ENCODE data around the gene DAPK3. TPM values are rescaled to one million over a fixed set of nuclear protein-coding genes. Genes with fewer than 3 reads are reported as not detected.
A peak's percentile ranks its signal among the peaks of the same experiment; 100 is the strongest.
"Not testable (repeated sequence)": the region's sequence is repeated elsewhere in the genome, so short reads cannot be mapped to it uniquely, and the experiment has no call there.

DAPK3 gene
- total RNA-seq, 1 experiment from 2014 or later: 121 TPM

DNA sequence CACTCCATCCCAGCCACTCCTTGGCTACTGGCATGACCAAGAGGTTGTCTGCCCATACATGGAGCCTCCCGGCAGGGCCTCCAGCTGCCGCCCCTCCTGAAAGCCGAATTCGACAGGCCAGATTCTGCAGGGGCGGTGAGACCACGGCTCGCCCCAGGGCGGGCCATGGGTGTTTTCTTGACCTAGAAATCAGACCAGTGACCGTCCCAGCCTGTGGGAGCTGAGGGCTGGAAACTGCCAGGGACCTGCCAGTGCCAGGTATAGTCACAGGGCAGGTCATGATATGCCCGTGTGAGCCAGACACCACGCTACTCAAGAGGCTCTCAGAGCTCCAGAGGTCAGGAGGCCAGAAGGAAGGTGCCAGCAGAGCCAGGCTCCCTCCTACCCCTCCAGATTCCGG is 16.8 kb downstream of the DAPK3 start:
- no peaks in the 10 kb centered on the region for H3K9me3 Mint-ChIP-seq
- H3K36me3 Mint-ChIP-seq (ENCODE audit: insufficient read depth in 1 of 3, low read depth in 3 of 3): peaks cover 0 to 18% (median 4%) of the 10 kb centered on the region in 3 experiments; a peak in 5 of 7 replicates
- no peak for TF ChIP-seq CTCF (conservative IDR thresholded peaks at IDR 0.05)
- H3K4me3 Mint-ChIP-seq: no peak overlapping the region
- H3K27ac Mint-ChIP-seq: no peak overlapping the region
- H2BK5ac ChIP-seq (ENCODE audit: insufficient read length, low read length): no peak overlapping the region
- H3K4me2 ChIP-seq (ENCODE audit: insufficient read depth, insufficient read length, low read length): no peak overlapping the region
- no peak overlapping the region for H3K56ac ChIP-seq (ENCODE audit: insufficient read length, low read depth, low read length)
- no peaks in the 10 kb centered on the region for H4K20me1 ChIP-seq (ENCODE audit: control insufficient read depth, insufficient read depth, insufficient read length)
- H3K18ac ChIP-seq (ENCODE audit: insufficient read length, low read depth, low read length): no peak overlapping the region
- no peak overlapping the region for H3K9ac ChIP-seq (ENCODE audit: extremely low read depth, insufficient read length, low read length)
- no peaks in the 10 kb centered on the region for H3K4me1 ChIP-seq (ENCODE audit: insufficient read depth, low read length)
- no peak overlapping the region for H4K8ac ChIP-seq (replicated peaks; ENCODE audit: insufficient read length, low read depth, low read length)
- H2BK12ac ChIP-seq (ENCODE audit: insufficient read length, low read depth, low read length): no peak overlapping the region
- no peak overlapping the region for H3T11ph ChIP-seq (ENCODE audit: low read length)
- H3K4me1 Mint-ChIP-seq: peaks cover 3 to 17% of the 10 kb centered on the region in 2 experiments; a peak in 3 of 4 replicates
- H3K14ac ChIP-seq (ENCODE audit: insufficient read depth, low read length): no peak overlapping the region
- no peak overlapping the region for H3K4ac ChIP-seq (ENCODE audit: low read depth, low read length)
- no peak overlapping the region for H3K23ac ChIP-seq (ENCODE audit: insufficient read length, low read depth, low read length)
- H2AK5ac ChIP-seq (ENCODE audit: insufficient read length, low read length): no peak overlapping the region
- no peak overlapping the region for H2BK20ac ChIP-seq (ENCODE audit: low read depth, low read length, poor library complexity, severe bottlenecking)
- H2AFZ ChIP-seq (ENCODE audit: low read length): no peak overlapping the region
- H3K9me3 ChIP-seq (ENCODE audit: control insufficient read depth, low read depth, low read length): no peaks in the 10 kb centered on the region
- no peak overlapping the region for H4K91ac ChIP-seq (ENCODE audit: insufficient read length, low read depth, low read length)
- WGBS (ENCODE audit: extremely low coverage, insufficient read length, low lambda C conversion rate): no CpG with 5 or more reads among the region's 12 CpGs
- H3K79me1 ChIP-seq (ENCODE audit: insufficient read depth, low read depth, low read length, poor library complexity, severe bottlenecking): no peaks in the 10 kb centered on the region
- H4K5ac ChIP-seq (ENCODE audit: insufficient read length, low read depth, low read length): no peak overlapping the region
- DNase-seq: no peak
- H2BK15ac ChIP-seq (ENCODE audit: low read depth, low read length): no peak overlapping the region
- H3K27ac ChIP-seq (ENCODE audit: insufficient read length, low read depth, low read length): no peak overlapping the region
- no peak overlapping the region for H2BK120ac ChIP-seq (ENCODE audit: low read depth, low read length, poor library complexity, severe bottlenecking)
- H3K79me2 ChIP-seq (ENCODE audit: insufficient read depth, low read length): no peaks in the 10 kb centered on the region
- no peaks in the 10 kb centered on the region for H3K27me3 Mint-ChIP-seq (ENCODE audit: low read depth)
- H3K23me2 ChIP-seq (ENCODE audit: insufficient read length, low read depth, low read length, poor library complexity, severe bottlenecking): no peaks in the 10 kb centered on the region
- no peaks in the 10 kb centered on the region for H3K27me3 ChIP-seq (ENCODE audit: insufficient read depth, low read length)

DNA sequence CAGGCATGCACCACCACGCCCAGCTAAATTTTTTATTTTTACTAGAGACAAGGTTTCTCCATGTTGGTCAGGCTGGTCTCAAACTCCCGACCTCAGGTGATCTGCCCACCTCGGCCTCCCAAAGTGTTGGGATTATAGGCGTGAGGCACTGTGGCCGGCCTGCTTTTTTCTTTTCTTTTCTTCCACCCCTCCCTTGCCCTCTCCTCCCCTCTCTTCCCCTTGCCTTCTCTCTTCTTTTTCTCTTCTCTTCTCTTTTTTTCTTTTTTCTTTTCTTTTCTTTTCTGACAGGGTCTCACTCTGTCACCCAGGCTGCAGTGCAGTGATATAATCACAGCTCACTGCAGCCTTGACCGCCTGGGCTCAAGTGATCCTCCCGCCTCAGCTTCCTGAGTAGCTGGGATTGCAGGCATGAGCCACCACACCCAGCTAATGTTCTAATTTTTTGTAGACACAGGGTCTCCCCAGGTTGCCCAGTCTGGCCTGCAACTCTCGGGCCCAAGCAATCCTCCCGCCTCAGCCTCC is 18.1 kb downstream of the DAPK3 start:
- no CpG with 5 or more reads among the region's 9 CpGs for WGBS (ENCODE audit: extremely low coverage, insufficient read length, low lambda C conversion rate)
- not testable (repeated sequence) for H3K27me3 ChIP-seq (ENCODE audit: insufficient read depth, low read length); H4K91ac ChIP-seq (ENCODE audit: insufficient read length, low read depth, low read length); H3T11ph ChIP-seq (ENCODE audit: low read length); H3K27me3 Mint-ChIP-seq (ENCODE audit: low read depth); H2BK120ac ChIP-seq (ENCODE audit: low read depth, low read length, poor library complexity, severe bottlenecking); H3K27ac ChIP-seq (ENCODE audit: insufficient read length, low read depth, low read length); H3K79me2 ChIP-seq (ENCODE audit: insufficient read depth, low read length); H3K79me1 ChIP-seq (ENCODE audit: insufficient read depth, low read depth, low read length, poor library complexity, severe bottlenecking); H2AK5ac ChIP-seq (ENCODE audit: insufficient read length, low read length); H3K4ac ChIP-seq (ENCODE audit: low read depth, low read length); DNase-seq; H3K4me1 ChIP-seq (ENCODE audit: insufficient read depth, low read length); H3K9me3 Mint-ChIP-seq; H3K23me2 ChIP-seq (ENCODE audit: insufficient read length, low read depth, low read length, poor library complexity, severe bottlenecking); H2BK12ac ChIP-seq (ENCODE audit: insufficient read length, low read depth, low read length); H3K18ac ChIP-seq (ENCODE audit: insufficient read length, low read depth, low read length); H4K5ac ChIP-seq (ENCODE audit: insufficient read length, low read depth, low read length); H3K56ac ChIP-seq (ENCODE audit: insufficient read length, low read depth, low read length); H2BK20ac ChIP-seq (ENCODE audit: low read depth, low read length, poor library complexity, severe bottlenecking); H3K4me2 ChIP-seq (ENCODE audit: insufficient read depth, insufficient read length, low read length); H3K9ac ChIP-seq (ENCODE audit: extremely low read depth, insufficient read length, low read length); H2BK15ac ChIP-seq (ENCODE audit: low read depth, low read length); H4K8ac ChIP-seq (replicated peaks; ENCODE audit: insufficient read length, low read depth, low read length); H3K23ac ChIP-seq (ENCODE audit: insufficient read length, low read depth, low read length); H3K4me3 Mint-ChIP-seq; H3K9me3 ChIP-seq (ENCODE audit: control insufficient read depth, low read depth, low read length); H2BK5ac ChIP-seq (ENCODE audit: insufficient read length, low read length); H2AFZ ChIP-seq (ENCODE audit: low read length); H4K20me1 ChIP-seq (ENCODE audit: control insufficient read depth, insufficient read depth, insufficient read length); H3K14ac ChIP-seq (ENCODE audit: insufficient read depth, low read length)
- Mint-ChIP-seq H3K4me1 (peaks cover 3 to 17% of the 10 kb centered on the region in 2 experiments; a peak in 3 of 4 replicates), H3K27ac (peak overlapping the region; percentile 22 to 80 (median 70); a peak in 4 of 7 replicates), H3K36me3 (ENCODE audit: insufficient read depth in 1 of 3, low read depth in 3 of 3) (peaks cover 0 to 14% (median 4%) of the 10 kb centered on the region in 3 experiments; a peak in 5 of 7 replicates)
